HG02642 (cell line): ENCODE results near the gene KRT33B.
"Not testable (repeated sequence)": the region's sequence is repeated elsewhere in the genome, so short reads cannot be mapped to it uniquely, and the experiment has no call there.

Experiments
- ATAC-seq: cut with Tn5 transposase; IDR thresholded peaks from one replicate; pipeline ENCODE4 v1.9.1; 2021; ENCODE audit warnings: mild to moderate bottlenecking; ENCODE audit not compliant: unreplicated experiment, poor library complexity

The KRT33B gene

GRCh38 chr17:41394254-41394996 lies 24.8 kb upstream of the KRT33B start:
- ATAC-seq = no peak

DNA sequence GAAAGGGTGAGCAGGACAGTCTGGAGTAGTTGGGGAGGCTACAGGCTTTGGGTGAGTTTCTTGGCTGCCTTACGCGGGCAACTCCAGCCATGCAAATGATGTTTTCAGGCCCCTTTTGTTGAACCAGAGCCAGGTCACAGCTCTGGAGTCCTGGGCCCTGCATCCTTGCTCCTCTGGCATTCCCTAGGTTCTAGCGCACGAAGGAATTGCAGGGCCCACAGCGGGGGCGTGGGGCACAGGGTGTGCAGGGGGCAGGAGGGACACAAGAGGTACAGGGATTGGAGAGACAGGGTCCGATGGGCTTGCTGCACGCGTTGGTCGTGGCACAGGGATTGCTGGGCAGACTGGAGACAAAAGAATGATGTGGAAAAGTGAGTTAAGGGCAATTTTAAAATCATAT lies 24.2 kb upstream of the KRT33B start:
- no peak for ATAC-seq

GRCh38 chr17:41393294-41393693 lies 23.7 kb upstream of the KRT33B start:
- no peak for ATAC-seq

DNA sequence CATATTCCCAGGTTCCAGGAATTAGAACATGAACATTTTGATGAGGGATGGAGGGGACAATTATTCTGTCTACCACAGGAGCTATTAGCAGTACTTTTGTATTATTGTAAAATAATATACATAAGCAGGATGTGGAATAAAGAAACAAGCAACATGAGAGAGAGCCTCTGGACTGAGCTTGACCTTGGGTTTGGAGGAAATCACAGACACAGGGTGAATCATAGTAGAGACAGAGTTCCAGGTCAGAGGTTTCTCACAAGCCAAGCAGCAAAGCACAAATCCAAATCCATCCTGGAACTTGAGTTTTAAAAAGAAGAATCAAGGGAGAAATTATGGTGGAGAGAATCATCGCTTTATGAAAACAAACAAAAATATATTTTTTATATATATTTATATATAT lies 22.7 kb upstream of the KRT33B start:
- ATAC-seq = no peak

GRCh38 chr17:41391535-41391934 lies 21.9 kb upstream of the KRT33B start:
- no peak for ATAC-seq

DNA sequence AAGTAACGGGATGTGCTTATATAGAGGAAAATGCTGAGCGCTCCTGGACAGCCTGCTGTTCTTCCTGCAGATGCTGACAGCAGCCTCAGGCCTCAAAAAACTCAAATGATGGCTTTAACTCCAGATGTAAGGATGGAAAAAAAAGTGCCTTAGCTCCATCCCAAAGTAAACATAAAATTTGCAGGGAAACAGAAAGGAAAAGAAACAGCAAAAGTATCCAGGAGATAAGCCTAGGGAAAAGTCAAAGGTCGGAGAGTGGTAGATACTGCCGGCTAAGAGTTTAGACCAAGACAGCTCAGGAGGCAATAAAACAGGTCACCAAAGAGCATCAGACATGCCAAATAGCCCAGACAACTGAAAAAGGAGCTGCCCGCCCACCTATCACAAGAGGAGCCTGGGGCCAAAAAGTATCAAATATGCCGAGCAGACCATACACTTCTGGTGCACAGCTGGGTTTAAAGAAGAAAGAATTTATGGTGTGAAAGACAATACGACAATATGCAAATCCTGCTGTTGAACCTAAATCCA lies 20.9 kb upstream of the KRT33B start:
- ATAC-seq = no peak

GRCh38 chr17:41387670-41388069 lies 18.1 kb upstream of the KRT33B start:
- no peak for ATAC-seq

- ATAC-seq = no peak
Observed at GRCh38 chr17:41386227-41386626, 16.6 kb upstream of the KRT33B start.

DNA sequence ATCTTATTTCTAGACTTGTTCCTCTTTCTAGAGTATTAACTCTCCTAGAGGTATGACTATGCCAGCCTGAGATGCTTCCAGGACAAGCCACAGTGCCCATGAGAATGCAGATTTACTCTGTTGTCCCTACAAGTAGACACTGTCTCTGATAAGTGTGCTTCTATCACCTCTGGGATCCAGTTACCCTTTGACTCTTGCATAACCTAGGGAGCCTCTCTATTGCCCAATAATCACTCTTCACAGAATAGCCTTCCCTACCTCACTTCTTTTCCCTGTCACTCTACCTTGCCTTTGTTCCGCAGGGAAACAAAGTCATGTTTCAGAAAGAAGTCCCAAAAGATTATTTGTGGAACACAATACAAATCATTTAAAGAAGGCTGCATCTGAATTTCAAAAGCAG lies 14.1 kb upstream of the KRT33B start:
- ATAC-seq = no peak

GRCh38 chr17:41382394-41382793 lies 12.8 kb upstream of the KRT33B start:
- ATAC-seq = no peak

GRCh38 chr17:41381943-41382342 lies 12.3 kb upstream of the KRT33B start, which contains the start of gene KRT34:
KRT34 (minus strand) TSS chr17:41382306; CDS start chr17:41382246, 60 bp downstream.
- not testable (repeated sequence) for ATAC-seq

DNA sequence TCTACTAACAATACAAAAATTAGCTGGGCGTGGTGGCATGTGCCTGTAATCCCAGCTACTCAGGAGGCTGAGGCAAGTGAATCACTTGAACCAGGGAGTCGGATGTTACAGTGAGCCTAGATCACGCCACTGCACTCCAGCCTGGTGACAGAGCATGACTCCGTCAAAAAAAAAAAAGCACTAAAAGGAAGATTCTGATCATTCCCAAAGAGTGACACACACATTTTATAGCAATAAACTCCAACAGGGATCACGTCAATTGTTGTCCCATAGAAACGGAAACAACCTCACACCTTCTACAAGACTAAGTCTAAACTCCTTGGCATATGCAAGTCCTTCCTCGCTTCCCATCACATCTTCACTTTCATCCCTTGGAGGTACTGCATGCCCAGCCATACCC lies 10.5 kb upstream of the KRT33B start:
- ATAC-seq = not testable (repeated sequence)

DNA sequence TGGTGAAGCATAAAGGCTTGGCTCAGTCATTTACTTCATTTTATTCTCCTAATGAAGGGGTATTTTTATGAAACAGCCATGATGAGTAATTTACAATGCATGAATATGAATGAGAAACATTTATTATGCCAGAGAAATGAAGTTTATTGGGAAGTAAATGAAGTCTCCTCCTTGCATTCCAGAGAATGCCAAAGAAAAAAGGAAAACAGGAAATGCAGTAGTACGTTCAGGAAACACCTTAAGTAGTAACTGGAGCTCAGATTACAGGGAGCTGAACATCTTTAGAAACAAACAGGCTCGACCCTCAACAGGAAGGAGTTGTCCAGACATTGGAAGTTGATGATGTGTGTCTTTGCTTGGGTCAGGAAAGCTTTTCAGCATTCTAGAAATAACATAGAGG lies 7.9 kb upstream of the KRT33B start:
- ATAC-seq = no peak

DNA sequence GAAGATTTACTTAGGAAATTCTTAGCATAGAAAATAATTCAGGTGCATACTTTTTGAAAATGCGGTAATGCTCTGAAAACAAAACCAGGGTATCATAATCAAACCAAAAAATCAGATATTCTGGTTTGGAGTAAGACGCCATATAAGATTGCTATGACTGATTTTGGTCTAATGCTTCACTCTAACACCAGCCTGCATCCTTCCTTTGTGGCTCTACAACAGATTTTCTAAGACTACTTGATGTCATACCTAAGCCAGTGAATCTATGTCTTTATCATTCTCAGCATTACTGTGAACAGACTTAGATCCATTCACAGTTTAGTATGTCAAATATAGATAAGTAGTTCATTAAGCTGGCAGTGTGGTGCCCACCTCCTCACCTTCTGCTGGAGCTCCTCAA lies 590 bp downstream of the KRT33B start:
- ATAC-seq = no peak

DNA sequence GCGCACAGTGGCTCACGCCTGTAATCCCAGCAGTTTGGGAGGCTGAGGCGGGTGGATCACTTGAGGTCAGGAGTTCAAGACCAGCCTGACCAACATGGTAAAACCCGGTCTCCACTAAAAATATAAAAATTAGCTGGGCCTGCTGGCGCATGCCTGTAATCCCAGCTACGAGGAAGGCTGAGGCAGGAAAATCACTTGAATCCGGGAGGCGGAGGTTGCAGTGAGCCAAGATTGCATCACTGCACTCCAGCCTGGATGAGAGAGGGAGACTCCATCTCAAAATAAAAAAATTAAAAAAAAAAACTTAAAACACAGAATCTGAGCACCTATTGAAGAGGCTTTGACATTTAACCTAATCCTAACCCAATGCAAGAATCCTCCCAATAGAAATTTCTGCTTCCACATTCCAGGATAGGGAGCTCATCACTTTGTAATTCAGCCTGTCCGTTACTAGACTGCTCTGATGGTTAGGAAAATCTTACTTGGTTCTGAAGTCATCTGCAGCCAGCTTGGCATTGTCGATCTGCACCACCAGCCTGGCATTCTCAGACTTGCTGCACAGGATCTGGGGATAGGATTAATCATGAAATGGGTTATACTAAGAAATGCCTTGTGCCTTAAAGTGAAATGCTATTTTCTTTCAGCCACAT lies 2.1 kb downstream of the KRT33B start:
- ATAC-seq = no peak

DNA sequence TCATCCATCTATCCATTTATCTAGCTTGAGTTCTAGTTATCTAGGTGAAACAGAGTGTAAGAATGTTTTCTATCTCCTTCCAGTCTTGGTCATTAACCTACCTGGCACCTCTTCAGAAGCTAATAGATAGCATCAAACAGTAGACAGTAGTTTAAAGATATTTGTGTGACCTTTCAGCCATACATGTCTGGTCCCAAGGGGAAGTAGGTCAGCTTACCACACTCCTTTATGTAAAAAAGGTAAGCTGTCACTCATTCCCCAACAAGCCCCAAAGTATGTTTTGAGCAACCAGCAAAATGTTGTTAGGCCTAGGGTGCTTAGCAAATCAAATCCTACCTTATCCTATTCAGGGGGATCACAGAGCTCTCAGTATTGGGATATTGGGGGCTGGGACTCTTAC lies 3.5 kb downstream of the KRT33B start:
- ATAC-seq = no peak

GRCh38 chr17:41363881-41364280 lies 5.7 kb downstream of the KRT33B start:
- ATAC-seq = no peak

DNA sequence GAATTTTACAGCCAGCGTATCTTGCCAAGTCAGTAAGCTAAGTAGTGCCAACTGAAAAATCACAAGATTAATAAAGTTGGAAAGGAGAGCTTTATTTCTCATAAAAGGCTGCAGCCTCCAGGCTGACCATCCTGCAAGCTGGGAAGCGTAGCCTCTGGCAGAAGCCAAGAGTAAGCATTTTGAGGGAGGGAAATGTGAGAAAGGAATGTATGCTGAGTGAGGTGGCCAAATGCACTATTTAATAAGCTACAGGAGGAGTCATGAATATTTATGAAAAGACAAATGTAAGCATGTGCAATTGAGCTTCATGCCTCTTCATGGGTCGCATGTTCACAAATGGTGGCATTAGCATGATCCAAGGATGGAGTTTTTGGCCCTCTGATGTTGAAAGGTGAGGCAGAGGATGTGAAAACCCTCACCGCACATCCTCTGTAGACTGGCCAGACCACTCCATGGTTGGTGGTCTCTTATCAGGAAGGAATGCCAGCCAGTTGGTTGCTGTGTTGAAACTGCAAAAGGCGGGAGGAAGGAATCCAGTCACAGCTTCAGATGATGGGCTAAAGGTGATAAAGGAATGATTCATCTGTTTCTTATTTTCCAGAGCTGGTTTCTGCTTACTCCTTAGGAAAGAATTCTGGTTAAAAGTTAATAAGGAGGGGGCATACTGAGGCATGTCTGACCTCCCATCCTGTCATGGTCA lies 9.2 kb downstream of the KRT33B start:
- no peak for ATAC-seq

DNA sequence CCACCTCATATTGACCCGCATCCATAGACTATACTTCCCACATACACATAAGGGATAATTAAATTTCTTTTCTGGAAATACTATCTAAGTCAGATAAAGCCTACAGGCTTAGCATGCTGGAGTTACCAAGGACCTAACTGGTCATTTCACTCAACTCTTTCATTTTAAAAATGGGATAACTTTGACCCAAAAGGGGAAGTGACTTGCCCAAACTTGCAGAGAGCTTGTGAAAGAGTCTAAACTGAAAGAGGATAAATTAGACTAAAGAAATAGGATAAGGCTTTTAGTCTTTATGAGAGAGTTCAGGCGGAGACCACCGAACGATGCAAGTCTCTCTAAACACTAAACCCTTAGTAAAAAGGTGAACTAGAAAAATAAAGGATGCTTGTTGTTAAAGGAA lies 15.1 kb downstream of the KRT33B start:
- ATAC-seq = no peak

DNA sequence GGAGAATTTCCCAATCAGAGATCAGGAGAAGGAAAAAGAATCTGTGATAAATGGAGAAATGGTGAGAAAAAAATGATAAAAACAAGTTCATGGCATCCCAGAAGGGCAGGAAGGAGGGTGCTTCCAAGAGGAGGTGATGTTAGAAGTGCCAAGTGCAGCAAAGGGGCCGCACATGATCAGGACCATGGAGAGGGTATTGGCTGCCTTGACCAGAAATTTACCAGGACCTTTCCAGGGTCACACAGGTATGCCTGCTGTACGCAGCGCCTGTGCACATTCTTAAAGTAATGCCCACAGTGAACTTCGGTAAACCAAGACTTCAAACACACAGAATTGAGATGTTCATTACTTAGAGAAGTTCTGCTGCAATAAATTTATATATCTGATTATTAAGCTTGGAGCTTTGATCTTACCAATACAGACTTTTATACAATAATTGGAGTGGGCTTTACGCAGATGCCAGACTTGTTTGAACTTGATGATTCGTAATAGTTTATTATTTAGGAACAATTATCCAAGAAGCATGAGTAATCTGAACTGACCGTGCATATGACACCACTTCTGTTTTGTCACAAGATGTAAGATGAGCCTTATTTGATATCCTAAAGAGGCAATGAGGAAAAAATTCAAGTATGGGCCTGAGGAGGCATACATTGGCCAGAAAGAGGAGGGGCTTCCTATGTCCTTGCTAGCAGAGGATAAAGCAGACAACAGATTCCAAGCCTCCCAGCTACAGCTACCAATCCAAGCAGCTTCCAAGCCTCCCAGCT lies 16.8 kb downstream of the KRT33B start:
- no peak for ATAC-seq
